ENCODE data around the gene MLPH.

- TF ChIP-seq POLR2A (IDR thresholded peaks at IDR 0.05; ENCODE audit: low read length) (no peak), GATA1 (IDR thresholded peaks at IDR 0.05; ENCODE audit: low read depth, low read length) (no peak)
Measured at GRCh38 chr2:237449193-237449881, 37.7 kb upstream of the MLPH start.

All from erythroblast (primary cell).